HCT116 (cell line): Measurements from ENCODE around the gene CDK13. TPM values are rescaled to one million over a fixed set of nuclear protein-coding genes. Genes with fewer than 3 reads are reported as not detected.
"Not testable (repeated sequence)": the region's sequence is repeated elsewhere in the genome, so short reads cannot be mapped to it uniquely, and the experiment has no call there.

ENCODE experiments used
- ATAC-seq: fragments of 200-7000 bp; cut with Tn5 transposase; 2 replicates; pipeline ENCODE4 v1.9.1; 2020; ENCODE audit warnings: mild to moderate bottlenecking, moderate library complexity
- BruUV-seq: library from RNA; stranded (reverse); fragments of 400-500 nt; replicated peaks from 2 replicates; lab custom pipeline; 2021; lab: Mats Ljungman, UMichigan
- CTCF ChIA-PET: fragments of 300-600 bp; sonication (Branson Sonifier 250); formaldehyde crosslinking; loops from one replicate; lab custom pipeline; 2021; ENCODE audit warnings: antibody characterized with exemption; lab: Charles Lee
- POLR2A ChIA-PET: fragments of 300-600, 350-600 bp; sonication (Branson Sonifier 250); formaldehyde crosslinking; loops from one replicate; lab custom pipeline; 2021; ENCODE audit warnings: antibody characterized with exemption; lab: Charles Lee
- RAD21 ChIA-PET, 2 experiments: fragments of 300-600 bp; sonication (Branson Sonifier 250); formaldehyde crosslinking; loops; one replicate each; lab custom pipeline; 2023; ENCODE audit warnings: low total read pairs in 2 of 2; ENCODE audit not compliant: uncharacterized antibody in 2 of 2, unreplicated experiment in 2 of 2, low non-redundant PET in 1 of 2; lab: Charles Lee
- DNase-seq: peaks from one replicate; pipeline ENCODE4 v3.0.0-alpha.2; 2010; ENCODE audit warnings: low read depth, low spot score
- H2AFZ ChIP-seq: fragments of 200-600 bp; shearing (Covaris generic), sonication (generic); 2 replicates; pipeline ENCODE4 v1.6.1; 2017; ENCODE audit warnings: low read depth, mixed run types, mixed read lengths, antibody characterized with exemption, low read length; ENCODE audit not compliant: poor library complexity, severe bottlenecking
- H3K27ac ChIP-seq: 2 replicates; pipeline ENCODE4 v1.5.1; 2012; ENCODE audit warnings: low read depth, low read length
- H3K27me3 ChIP-seq: fragments of 200-600 bp; sonication (generic); 2 replicates; pipeline ENCODE4 v1.6.1; 2016; ENCODE audit warnings: mixed run types, low read length, mixed read lengths; ENCODE audit not compliant: insufficient read depth
- H3K36me3 ChIP-seq, 2 experiments: fragments of 200-500 bp in 1 of 2; fragments of 200-600 bp in 1 of 2; sonication (Bioruptor generic) in 1 of 2; sonication (generic) in 1 of 2; 2 replicates each; pipeline versions ENCODE4 v1.5.1 to v1.6.1; 2014 to 2016; ENCODE audit warnings: low read length in 2 of 2, inconsistent platforms in 1 of 2, mixed read lengths in 1 of 2, mixed run types in 1 of 2; ENCODE audit not compliant: insufficient read depth in 2 of 2, control insufficient read depth in 1 of 2
- H3K4me1 ChIP-seq, 2 experiments: fragments of 200-600 bp in 1 of 2; sonication (generic) in 1 of 2; 2 replicates each; pipeline versions ENCODE4 v1.5.1 to v1.6.1; 2012 to 2017; ENCODE audit warnings: low read length in 2 of 2, inconsistent platforms in 1 of 2, mild to moderate bottlenecking in 1 of 2, mixed read lengths in 1 of 2, mixed run types in 1 of 2, moderate library complexity in 1 of 2; ENCODE audit not compliant: insufficient read depth in 2 of 2, control insufficient read depth in 1 of 2
- H3K4me2 ChIP-seq: fragments of 200-600 bp; sonication (generic); 2 replicates; pipeline ENCODE4 v1.6.1; 2017; ENCODE audit warnings: mixed run types, low read length, mixed read lengths
- H3K4me3 ChIP-seq, 2 experiments: fragments of 200-600 bp in 1 of 2; sonication (generic) in 1 of 2; replicated peaks in 1 of 2; 2 replicates each; pipeline ENCODE4 v1.5.1; 2011 to 2016; ENCODE audit warnings: low read length in 2 of 2, control low read depth in 1 of 2, low read depth in 1 of 2, mild to moderate bottlenecking in 1 of 2, mixed read lengths in 1 of 2, mixed run types in 1 of 2
- H3K79me2 ChIP-seq: fragments of 200-600 bp; sonication (generic); 2 replicates; pipeline ENCODE4 v1.6.1; 2017; ENCODE audit warnings: mild to moderate bottlenecking, mixed run types, low read length, moderate library complexity, mixed read lengths; ENCODE audit not compliant: insufficient read depth
- H3K9ac ChIP-seq: fragments of 200-600 bp; sonication (generic); 2 replicates; pipeline ENCODE4 v1.6.1; 2016; ENCODE audit warnings: low read length, mixed read lengths
- H3K9me2 ChIP-seq: fragments of 200-600 bp; sonication (generic), shearing (Covaris generic); 2 replicates; pipeline ENCODE4 v1.6.1; 2017; ENCODE audit warnings: mixed run types, mild to moderate bottlenecking, moderate library complexity; ENCODE audit not compliant: insufficient read depth
- H3K9me3 ChIP-seq, 2 experiments: fragments of 200-500 bp in 1 of 2; fragments of 200-600 bp in 1 of 2; sonication (Bioruptor generic) in 1 of 2; sonication (generic) in 1 of 2; 2 replicates each; pipeline ENCODE4 v1.6.1; 2014 to 2017; ENCODE audit warnings: low read length in 2 of 2, mixed read lengths in 2 of 2, inconsistent platforms in 1 of 2, low read depth in 1 of 2, mild to moderate bottlenecking in 1 of 2, mixed run types in 1 of 2, moderate library complexity in 1 of 2; ENCODE audit not compliant: control insufficient read depth in 1 of 2, insufficient read depth in 1 of 2
- H4K20me1 ChIP-seq: fragments of 200-600 bp; sonication (generic), shearing (Covaris generic); 2 replicates; pipeline ENCODE4 v1.6.1; 2017; ENCODE audit warnings: mixed run types, mild to moderate bottlenecking, moderate library complexity; ENCODE audit not compliant: insufficient read depth
- CBX3 ChIP-seq: IDR thresholded peaks from 2 replicates; pipeline ENCODE4 v1.6.1; 2012; ENCODE audit warnings: low read depth
- CEBPB ChIP-seq: IDR thresholded peaks from 2 replicates; pipeline ENCODE4 v1.6.1; 2012; ENCODE audit warnings: low read depth
- EGR1 ChIP-seq: IDR thresholded peaks from 2 replicates; pipeline ENCODE4 v1.6.1; 2012; ENCODE audit warnings: low read depth
- ELF1 ChIP-seq: IDR thresholded peaks from 2 replicates; pipeline ENCODE4 v1.6.1; 2012; ENCODE audit warnings: low read depth, borderline replicate concordance
- EZH2 ChIP-seq: fragments of 200-600 bp; sonication (generic); IDR thresholded peaks from 2 replicates; pipeline ENCODE4 v1.6.1; 2017; ENCODE audit warnings: antibody characterized with exemption, mixed run types
- EZH2phosphoT487 ChIP-seq: fragments of 200-600 bp; IDR thresholded peaks from 2 replicates; pipeline ENCODE4 v1.6.1; 2018; ENCODE audit warnings: antibody characterized with exemption, borderline replicate concordance
- FOSL1 ChIP-seq: IDR thresholded peaks from 2 replicates; pipeline ENCODE4 v1.6.1; 2012; ENCODE audit warnings: low read depth
- SRF ChIP-seq: IDR thresholded peaks from 2 replicates; pipeline ENCODE4 v1.6.1; 2012; ENCODE audit warnings: low read depth
- TCF7L2 ChIP-seq: IDR thresholded peaks from 2 replicates; pipeline ENCODE4 v1.7.0; 2011; ENCODE audit warnings: borderline replicate concordance, inconsistent platforms; ENCODE audit not compliant: insufficient read depth, insufficient read length; ENCODE audit errors: extremely low read depth
- intact Hi-C: fragments of 100-400 bp; cut with micrococcal nuclease; formaldehyde crosslinking; loops from 2 replicates; pipeline ENCODE4 v1.10.0; 2022
- total RNA-seq: library from RNA; stranded (reverse); gene quantifications from one replicate; pipeline ENCODE4 v1.2.1, GENCODE V29; 2021; ENCODE audit not compliant: unreplicated experiment
- TF ChIP-seq, protein P1 (sequence below): IDR thresholded peaks from 2 replicates; pipeline ENCODE4 v1.6.1; 2012
- TF ChIP-seq, protein P2 (sequence below): IDR thresholded peaks from 2 replicates; pipeline ENCODE4 v1.6.1; 2011; ENCODE audit warnings: mild to moderate bottlenecking, low read length, moderate library complexity; ENCODE audit not compliant: insufficient replicate concordance; ENCODE audit errors: extremely low read depth
- TF ChIP-seq, protein P3 (sequence below): IDR thresholded peaks from 2 replicates; pipeline ENCODE4 v1.6.1; 2012
- TF ChIP-seq, protein P4 (sequence below): IDR thresholded peaks from 2 replicates; pipeline ENCODE4 v1.6.1; 2012; ENCODE audit warnings: low read depth

The CDK13 gene
- total RNA-seq, 1 experiment from 2014 or later: 28.8 TPM

- POLR2A ChIA-PET, H3K9me2 ChIP-seq, H2AFZ ChIP-seq, H3K27ac ChIP-seq, RAD21 ChIA-PET, BruUV-seq, intact Hi-C loops, ATAC-seq, H4K20me1 ChIP-seq, H3K36me3 ChIP-seq, H3K9ac ChIP-seq, H3K9me3 ChIP-seq, H3K4me3 ChIP-seq, H3K27me3 ChIP-seq, H3K4me2 ChIP-seq, DNase-seq: not testable (repeated sequence)
- Histone ChIP-seq H3K79me2 (peaks cover 28% of the 10 kb centered on the region), H3K4me1 (peaks cover 8 to 24% of the 10 kb centered on the region in 2 experiments)
- CTCF ChIA-PET: interaction anchor here (0.6 kb wide), 1 partner anchor 33 kb away, joined by 3 read pairs; no protein-coding TSS in a partner anchor
These were observed 172.3 kb downstream of the CDK13 start for GRCh38 chr7:40122100-40122939.

DNA sequence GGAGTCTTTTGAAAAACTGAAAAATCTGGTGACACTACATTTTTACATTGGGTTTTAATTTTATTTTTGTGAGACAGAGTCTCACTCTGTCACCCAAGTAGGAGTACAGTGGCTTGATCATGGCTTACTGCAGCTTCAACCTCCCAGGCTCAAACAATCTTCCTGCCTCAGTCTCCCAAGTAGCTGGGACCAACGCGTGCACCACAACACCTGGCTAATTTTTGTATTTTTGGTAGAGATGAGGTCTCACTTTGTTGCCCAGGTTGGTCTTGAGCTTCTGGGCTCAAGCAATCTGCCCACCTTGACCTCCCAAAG lies 172.8 kb downstream of the CDK13 start:
- CTCF ChIA-PET: interaction anchor here (0.6 kb wide), 1 partner anchor 32 kb away, joined by 3 read pairs; no protein-coding TSS in a partner anchor
- TF ChIP-seq ELF1 (no peak), TCF7L2 (no peak), EGR1 (no peak), FOSL1 (no peak), EZH2 (no peak), EZH2phosphoT487 (no peak), SRF (no peak), CEBPB (no peak), CBX3 (no peak)
- TF ChIP-seq, protein P1, sequence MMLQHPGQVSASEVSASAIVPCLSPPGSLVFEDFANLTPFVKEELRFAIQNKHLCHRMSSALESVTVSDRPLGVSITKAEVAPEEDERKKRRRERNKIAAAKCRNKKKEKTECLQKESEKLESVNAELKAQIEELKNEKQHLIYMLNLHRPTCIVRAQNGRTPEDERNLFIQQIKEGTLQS: no peak
- TF ChIP-seq, protein P2, sequence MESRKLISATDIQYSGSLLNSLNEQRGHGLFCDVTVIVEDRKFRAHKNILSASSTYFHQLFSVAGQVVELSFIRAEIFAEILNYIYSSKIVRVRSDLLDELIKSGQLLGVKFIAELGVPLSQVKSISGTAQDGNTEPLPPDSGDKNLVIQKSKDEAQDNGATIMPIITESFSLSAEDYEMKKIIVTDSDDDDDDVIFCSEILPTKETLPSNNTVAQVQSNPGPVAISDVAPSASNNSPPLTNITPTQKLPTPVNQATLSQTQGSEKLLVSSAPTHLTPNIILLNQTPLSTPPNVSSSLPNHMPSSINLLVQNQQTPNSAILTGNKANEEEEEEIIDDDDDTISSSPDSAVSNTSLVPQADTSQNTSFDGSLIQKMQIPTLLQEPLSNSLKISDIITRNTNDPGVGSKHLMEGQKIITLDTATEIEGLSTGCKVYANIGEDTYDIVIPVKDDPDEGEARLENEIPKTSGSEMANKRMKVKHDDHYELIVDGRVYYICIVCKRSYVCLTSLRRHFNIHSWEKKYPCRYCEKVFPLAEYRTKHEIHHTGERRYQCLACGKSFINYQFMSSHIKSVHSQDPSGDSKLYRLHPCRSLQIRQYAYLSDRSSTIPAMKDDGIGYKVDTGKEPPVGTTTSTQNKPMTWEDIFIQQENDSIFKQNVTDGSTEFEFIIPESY: no peak
- TF ChIP-seq, protein P3, sequence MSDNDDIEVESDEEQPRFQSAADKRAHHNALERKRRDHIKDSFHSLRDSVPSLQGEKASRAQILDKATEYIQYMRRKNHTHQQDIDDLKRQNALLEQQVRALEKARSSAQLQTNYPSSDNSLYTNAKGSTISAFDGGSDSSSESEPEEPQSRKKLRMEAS: no peak
- TF ChIP-seq, protein P4, sequence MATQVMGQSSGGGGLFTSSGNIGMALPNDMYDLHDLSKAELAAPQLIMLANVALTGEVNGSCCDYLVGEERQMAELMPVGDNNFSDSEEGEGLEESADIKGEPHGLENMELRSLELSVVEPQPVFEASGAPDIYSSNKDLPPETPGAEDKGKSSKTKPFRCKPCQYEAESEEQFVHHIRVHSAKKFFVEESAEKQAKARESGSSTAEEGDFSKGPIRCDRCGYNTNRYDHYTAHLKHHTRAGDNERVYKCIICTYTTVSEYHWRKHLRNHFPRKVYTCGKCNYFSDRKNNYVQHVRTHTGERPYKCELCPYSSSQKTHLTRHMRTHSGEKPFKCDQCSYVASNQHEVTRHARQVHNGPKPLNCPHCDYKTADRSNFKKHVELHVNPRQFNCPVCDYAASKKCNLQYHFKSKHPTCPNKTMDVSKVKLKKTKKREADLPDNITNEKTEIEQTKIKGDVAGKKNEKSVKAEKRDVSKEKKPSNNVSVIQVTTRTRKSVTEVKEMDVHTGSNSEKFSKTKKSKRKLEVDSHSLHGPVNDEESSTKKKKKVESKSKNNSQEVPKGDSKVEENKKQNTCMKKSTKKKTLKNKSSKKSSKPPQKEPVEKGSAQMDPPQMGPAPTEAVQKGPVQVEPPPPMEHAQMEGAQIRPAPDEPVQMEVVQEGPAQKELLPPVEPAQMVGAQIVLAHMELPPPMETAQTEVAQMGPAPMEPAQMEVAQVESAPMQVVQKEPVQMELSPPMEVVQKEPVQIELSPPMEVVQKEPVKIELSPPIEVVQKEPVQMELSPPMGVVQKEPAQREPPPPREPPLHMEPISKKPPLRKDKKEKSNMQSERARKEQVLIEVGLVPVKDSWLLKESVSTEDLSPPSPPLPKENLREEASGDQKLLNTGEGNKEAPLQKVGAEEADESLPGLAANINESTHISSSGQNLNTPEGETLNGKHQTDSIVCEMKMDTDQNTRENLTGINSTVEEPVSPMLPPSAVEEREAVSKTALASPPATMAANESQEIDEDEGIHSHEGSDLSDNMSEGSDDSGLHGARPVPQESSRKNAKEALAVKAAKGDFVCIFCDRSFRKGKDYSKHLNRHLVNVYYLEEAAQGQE: no peak

More for the DNA sequence above, 172.8 kb downstream of the CDK13 start:
- Histone ChIP-seq H3K9ac (no peak overlapping the region), H2AFZ (no peak overlapping the region), H3K27me3 (no peaks in the 10 kb centered on the region), H3K9me2 (no peaks in the 10 kb centered on the region), H4K20me1 (no peaks in the 10 kb centered on the region), H3K27ac (no peak overlapping the region), H3K36me3 (no peaks in the 10 kb centered on the region), H3K4me3 (no peak overlapping the region), H3K4me2 (no peak overlapping the region), H3K4me1 (peaks cover 4 to 18% of the 10 kb centered on the region in 2 experiments; a peak in 3 of 4 replicates), H3K79me2 (peaks cover 33% of the 10 kb centered on the region), H3K9me3 (no peaks in the 10 kb centered on the region)
- no TSS peak for BruUV-seq
- DNase-seq (no peak), ATAC-seq (no peak)
- intact Hi-C loops: no loop called here
- ChIA-PET RAD21 (no interaction called here), POLR2A (no interaction called here)
